Progenitor cell of endocrine pancreas (in vitro differentiated cells): ENCODE data around the gene GTF2F1. TPM values are rescaled to one million over a fixed set of nuclear protein-coding genes. Genes with fewer than 3 reads are reported as not detected.

Experiments used
- DNase-seq: peaks from one replicate; pipeline ENCODE4 v3.0.0; 2021; ENCODE audit warnings: low spot score; ENCODE audit not compliant: unreplicated experiment
- H3K27ac Mint-ChIP-seq: 2 replicates; pipeline ENCODE4 v1.8.0; 2021; ENCODE audit warnings: mild to moderate bottlenecking, moderate library complexity, mixed read lengths
- H3K27me3 Mint-ChIP-seq: 2 replicates; pipeline ENCODE4 v1.8.0; 2021; ENCODE audit warnings: mixed read lengths
- H3K36me3 Mint-ChIP-seq: 2 replicates; pipeline ENCODE4 v1.8.0; 2022; ENCODE audit warnings: mixed read lengths; ENCODE audit not compliant: insufficient read depth
- H3K4me1 Mint-ChIP-seq: 2 replicates; pipeline ENCODE4 v1.8.0; 2021; ENCODE audit warnings: low read depth, mixed read lengths
- H3K4me3 Mint-ChIP-seq: 2 replicates; pipeline ENCODE4 v1.8.0; 2021; ENCODE audit warnings: low read depth, mild to moderate bottlenecking, moderate library complexity, mixed read lengths
- H3K9me3 Mint-ChIP-seq: 2 replicates; pipeline ENCODE4 v1.8.0; 2021; ENCODE audit warnings: low read depth, mixed read lengths
- CTCF ChIP-seq: fragments of 200-600 bp; sonication (generic); IDR thresholded peaks from one replicate; pipeline ENCODE4 v1.5.0; 2021; ENCODE audit warnings: antibody characterized with exemption, mild to moderate bottlenecking; ENCODE audit not compliant: unreplicated experiment
- long read RNA-seq: library from polyadenylated mRNA; unstranded; transcript quantifications from one replicate; pipeline ENCODE4 v2.0.0, GENCODE V29; 2020
- total RNA-seq: library from RNA; stranded (reverse); gene quantifications from 2 replicates; pipeline ENCODE4 v1.2.1, GENCODE V29; 2021

GTF2F1 gene, protein sequence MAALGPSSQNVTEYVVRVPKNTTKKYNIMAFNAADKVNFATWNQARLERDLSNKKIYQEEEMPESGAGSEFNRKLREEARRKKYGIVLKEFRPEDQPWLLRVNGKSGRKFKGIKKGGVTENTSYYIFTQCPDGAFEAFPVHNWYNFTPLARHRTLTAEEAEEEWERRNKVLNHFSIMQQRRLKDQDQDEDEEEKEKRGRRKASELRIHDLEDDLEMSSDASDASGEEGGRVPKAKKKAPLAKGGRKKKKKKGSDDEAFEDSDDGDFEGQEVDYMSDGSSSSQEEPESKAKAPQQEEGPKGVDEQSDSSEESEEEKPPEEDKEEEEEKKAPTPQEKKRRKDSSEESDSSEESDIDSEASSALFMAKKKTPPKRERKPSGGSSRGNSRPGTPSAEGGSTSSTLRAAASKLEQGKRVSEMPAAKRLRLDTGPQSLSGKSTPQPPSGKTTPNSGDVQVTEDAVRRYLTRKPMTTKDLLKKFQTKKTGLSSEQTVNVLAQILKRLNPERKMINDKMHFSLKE
- total RNA-seq, result 75.1 and 77.8 TPM in 2 replicates
- long read RNA-seq, transcript GTF2F1-201 (13 exons, 2,731 nt), result major isoform, 99 of 122 reads
- long read RNA-seq, partial matches to known transcripts, result 8 of 122 reads
- long read RNA-seq, other reads (novel, unspliced or antisense), result 15 of 122 reads

DNA sequence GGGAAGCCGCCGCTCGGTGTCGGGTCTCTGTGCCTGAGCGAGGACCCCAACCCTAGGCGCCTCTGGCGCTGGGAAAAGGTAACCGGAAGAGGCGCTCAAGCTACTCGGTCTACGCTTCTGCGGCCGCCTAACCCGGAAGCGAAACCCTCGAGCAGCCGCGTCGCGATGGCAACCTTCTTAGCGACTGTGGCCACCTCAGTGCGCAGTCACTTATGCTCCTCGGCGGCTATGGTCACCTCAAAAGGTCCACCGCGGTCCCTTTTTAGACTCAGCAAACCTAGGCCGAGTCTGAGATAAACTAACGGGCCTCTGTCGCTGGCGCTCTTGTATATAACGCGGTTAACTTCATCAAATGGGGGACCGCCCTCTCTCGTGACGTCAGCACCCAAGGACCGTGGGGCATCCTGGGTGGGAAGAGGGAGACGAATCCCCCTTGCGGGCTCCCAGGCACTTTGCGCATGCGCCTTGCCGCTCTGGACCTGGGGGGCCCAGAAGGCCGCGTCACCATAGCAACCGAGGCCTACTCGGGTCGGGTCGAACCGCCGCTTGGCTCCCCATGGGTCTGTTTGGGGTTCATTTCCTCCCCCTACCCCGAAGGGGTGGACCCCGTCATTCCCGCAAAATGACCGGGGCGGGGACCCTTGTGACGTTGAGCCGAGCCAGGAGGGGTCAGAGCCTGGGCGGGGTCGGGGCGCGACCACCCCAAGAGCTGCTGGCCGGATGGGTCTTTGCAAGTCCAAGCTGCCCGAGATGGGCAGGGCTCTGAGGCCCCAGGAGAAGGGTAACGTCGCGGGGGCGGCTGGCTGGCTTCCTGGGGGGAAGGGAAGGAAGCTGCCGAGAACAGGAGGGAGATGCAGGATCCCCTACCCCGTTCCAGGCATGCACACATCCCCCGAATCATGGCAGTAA is at the start of gene GTF2F1:
Gene GTF2F1, minus strand, starts transcription at position 91 of the 909 bp plus-strand sequence. CDS start 169 bp downstream, outside the sequence.
- peak; percentile 87 for DNase-seq
- peaks cover 20% of the 10 kb centered on the region for H3K4me1 Mint-ChIP-seq
- H3K36me3 Mint-ChIP-seq, result peaks cover 5% of the 10 kb centered on the region
- peak; percentile 35 for TF ChIP-seq CTCF
- no peaks in the 10 kb centered on the region for H3K9me3 Mint-ChIP-seq
- H3K27ac Mint-ChIP-seq, result peak within 1 kb of the TSS; percentile 95
- no peaks in the 10 kb centered on the region for H3K27me3 Mint-ChIP-seq
- H3K4me3 Mint-ChIP-seq, result peak within 1 kb of the TSS; percentile 90

DNA sequence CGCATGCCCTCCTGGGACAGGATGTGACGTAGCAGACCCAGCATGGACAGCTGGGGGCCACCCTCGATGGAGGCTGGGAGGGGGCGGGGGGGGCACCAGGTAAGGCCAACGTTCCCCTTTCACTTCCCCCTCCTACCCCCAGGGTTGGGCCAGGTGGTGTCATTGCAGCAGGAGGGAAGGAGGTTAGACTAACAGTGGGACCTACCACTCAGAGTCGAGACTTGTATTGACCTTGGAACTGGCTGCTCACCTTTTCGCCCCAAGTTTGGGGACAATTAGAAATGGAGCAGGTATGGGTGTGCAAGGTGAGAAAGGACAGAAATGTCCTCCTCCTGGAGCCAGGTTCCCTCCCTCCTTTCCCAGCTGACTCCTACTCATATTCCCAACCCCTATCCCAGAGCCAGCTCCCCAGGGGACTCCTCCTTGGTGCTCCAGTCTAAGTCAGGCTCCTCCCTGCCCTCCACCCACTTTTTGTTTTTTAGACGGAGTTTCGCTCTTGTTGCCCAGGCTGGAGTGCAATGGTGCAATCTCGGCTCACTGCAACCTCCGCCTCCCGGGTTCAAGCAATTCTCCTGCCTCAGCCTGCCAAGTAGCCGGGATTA is 49.2 kb upstream of the GTF2F1 start:
- H3K4me3 Mint-ChIP-seq, result no peak overlapping the region
- TF ChIP-seq CTCF, result no peak
- peaks cover 22% of the 10 kb centered on the region for H3K36me3 Mint-ChIP-seq
- no peak overlapping the region for H3K27ac Mint-ChIP-seq
- DNase-seq, result no peak
- H3K27me3 Mint-ChIP-seq, result no peaks in the 10 kb centered on the region
- no peaks in the 10 kb centered on the region for H3K9me3 Mint-ChIP-seq
- H3K4me1 Mint-ChIP-seq, result no peaks in the 10 kb centered on the region

DNA sequence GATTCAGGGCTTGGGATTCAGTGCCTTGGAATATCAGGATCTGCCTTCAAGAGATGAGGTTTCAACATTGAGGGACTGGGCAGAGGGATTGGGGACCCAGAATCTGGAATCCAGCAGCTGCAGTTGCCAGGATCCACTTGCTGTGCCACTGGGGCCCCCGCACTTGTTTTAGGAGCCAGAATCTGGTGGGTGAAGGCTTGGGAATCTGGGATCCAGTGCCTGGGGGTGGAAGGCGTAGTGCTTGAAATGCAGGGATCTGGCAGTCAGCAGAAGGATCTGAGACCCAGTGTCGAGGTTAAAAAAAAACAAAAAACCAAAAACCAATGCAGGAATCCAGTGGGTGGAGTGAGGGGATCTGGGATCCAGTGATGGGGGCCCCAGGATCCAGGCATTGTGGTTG is 47.9 kb upstream of the GTF2F1 start:
- TF ChIP-seq CTCF, result no peak
- DNase-seq, result no peak
- Mint-ChIP-seq H3K4me1 (no peaks in the 10 kb centered on the region), H3K9me3 (no peaks in the 10 kb centered on the region), H3K27me3 (no peaks in the 10 kb centered on the region), H3K27ac (peak overlapping the region; percentile 63), H3K36me3 (peaks cover 16% of the 10 kb centered on the region), H3K4me3 (no peak overlapping the region)

DNA sequence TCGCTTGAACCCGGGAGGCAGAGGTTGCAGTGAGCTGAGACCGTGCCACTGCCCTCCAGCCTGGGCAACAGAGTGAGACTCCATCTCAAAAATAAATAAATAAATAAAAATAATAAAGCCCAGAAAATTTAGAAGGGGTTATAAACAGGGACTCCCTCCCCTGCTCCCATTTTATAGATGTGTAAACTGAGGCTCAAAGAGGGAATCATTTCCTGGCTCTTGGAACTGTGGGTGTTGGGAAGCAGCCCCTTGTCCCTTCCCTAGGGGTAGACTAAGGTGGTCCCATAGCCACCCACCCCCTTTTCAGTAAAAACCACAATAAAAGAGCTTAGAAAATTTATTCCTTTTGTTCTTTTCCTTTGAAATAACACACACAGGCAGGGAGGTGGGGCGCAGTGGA is 46.8 kb upstream of the GTF2F1 start:
- H3K27me3 Mint-ChIP-seq, result no peaks in the 10 kb centered on the region
- no peaks in the 10 kb centered on the region for H3K9me3 Mint-ChIP-seq
- no peaks in the 10 kb centered on the region for H3K4me1 Mint-ChIP-seq
- TF ChIP-seq CTCF, result no peak
- H3K27ac Mint-ChIP-seq, result no peak overlapping the region
- DNase-seq, result no peak
- peaks cover 8% of the 10 kb centered on the region for H3K36me3 Mint-ChIP-seq
- H3K4me3 Mint-ChIP-seq, result no peak overlapping the region

GRCh38 chr19:6433663-6434062 is 40.7 kb upstream of the GTF2F1 start, which contains the start of gene SLC25A41:
Gene SLC25A41 (minus strand): TSS chr19:6433763. CDS start chr19:6433693, 70 bp downstream.
- no peaks in the 10 kb centered on the region for H3K36me3 Mint-ChIP-seq
- H3K27me3 Mint-ChIP-seq, result peaks cover 18% of the 10 kb centered on the region
- H3K4me3 Mint-ChIP-seq, result no peak within 1 kb of the TSS
- no peak for DNase-seq
- H3K27ac Mint-ChIP-seq, result no peak within 1 kb of the TSS
- H3K9me3 Mint-ChIP-seq, result no peaks in the 10 kb centered on the region
- TF ChIP-seq CTCF, result no peak
- no peaks in the 10 kb centered on the region for H3K4me1 Mint-ChIP-seq
